HK-2 (cell line): ENCODE measurements around the gene GSTM3.
"Not testable (repeated sequence)": the region's sequence is repeated elsewhere in the genome, so short reads cannot be mapped to it uniquely, and the experiment has no call there.

Source experiments
- DNase-seq: peaks from one replicate; pipeline ENCODE4 v3.0.0-alpha.2; 2018; ENCODE audit not compliant: unreplicated experiment

Gene GSTM3

GRCh38 chr1:109726728-109727373, 14.0 kb downstream of the GSTM3 start:
- DNase-seq = no peak

GRCh38 chr1:109726007-109726406, 14.8 kb downstream of the GSTM3 start:
- DNase-seq = no peak

GRCh38 chr1:109725510-109725909, 15.3 kb downstream of the GSTM3 start:
- no peak for DNase-seq

GRCh38 chr1:109724933-109725332, 15.9 kb downstream of the GSTM3 start:
- no peak for DNase-seq

GRCh38 chr1:109722908-109723691, 17.7 kb downstream of the GSTM3 start:
- DNase-seq = no peak

GRCh38 chr1:109721971-109722370, 18.9 kb downstream of the GSTM3 start:
- no peak for DNase-seq

- no peak for DNase-seq
Measured at GRCh38 chr1:109721042-109721441, 19.8 kb downstream of the GSTM3 start.

GRCh38 chr1:109719337-109719837, 21.5 kb downstream of the GSTM3 start:
- DNase-seq = no peak

- no peak for DNase-seq
Measured at GRCh38 chr1:109718495-109718894, 22.3 kb downstream of the GSTM3 start.

GRCh38 chr1:109717729-109718128, 23.1 kb downstream of the GSTM3 start:
- no peak for DNase-seq

- DNase-seq = no peak
Measured at GRCh38 chr1:109716570-109717090, 24.2 kb downstream of the GSTM3 start.

GRCh38 chr1:109716121-109716520, 24.7 kb downstream of the GSTM3 start:
- DNase-seq = no peak

GRCh38 chr1:109714661-109715372, 26.0 kb downstream of the GSTM3 start:
- DNase-seq = no peak

GRCh38 chr1:109713636-109714035, 27.2 kb downstream of the GSTM3 start:
- no peak for DNase-seq

- no peak for DNase-seq
Measured at GRCh38 chr1:109712321-109712864, 28.4 kb downstream of the GSTM3 start.

- not testable (repeated sequence) for DNase-seq
Measured at GRCh38 chr1:109711593-109712320, 29.1 kb downstream of the GSTM3 start, which contains the start of gene GSTM5. Gene GSTM5 (plus strand): TSS chr1:109712251. CDS start chr1:109712313, 62 bp downstream.

- DNase-seq = not testable (repeated sequence)
Measured at GRCh38 chr1:109709822-109710221, 31.0 kb downstream of the GSTM3 start.

- not testable (repeated sequence) for DNase-seq
Measured at GRCh38 chr1:109708949-109709348, 31.9 kb downstream of the GSTM3 start.

- no peak for DNase-seq
Measured at GRCh38 chr1:109705411-109705810, 35.4 kb downstream of the GSTM3 start.

GRCh38 chr1:109704173-109704572, 36.7 kb downstream of the GSTM3 start:
- no peak for DNase-seq

- not testable (repeated sequence) for DNase-seq
Measured at GRCh38 chr1:109702940-109703339, 37.9 kb downstream of the GSTM3 start.
